Measurements from ENCODE around the gene SRL. TPM values are rescaled to one million over a fixed set of nuclear protein-coding genes. Genes with fewer than 3 reads are reported as not detected.

Gene SRL
- total and polyA plus RNA-seq, 2 of the 8 experiments (the other 6 are each of a cell fraction or from before 2014, with no cell fraction given), result 0.05 TPM; not detected in 1

GRCh38 chr16:4217204-4218131 lies 24.4 kb downstream of the SRL start:
- H3K27me3 ChIP-seq (replicated peaks in 1 of 4; ENCODE audit: control insufficient read depth in 3 of 4, extremely low read depth in 1 of 4, insufficient read depth in 3 of 4, low read length in 3 of 4), result no peaks in the 10 kb centered on the region
- no peaks in the 10 kb centered on the region for H4K20me1 ChIP-seq (replicated peaks in 1 of 2; ENCODE audit: control insufficient read depth in 1 of 2, insufficient read depth in 2 of 2, low read length in 2 of 2)
- H3K4me3 ChIP-seq (ENCODE audit: extremely low read depth in 1 of 4, insufficient read depth in 2 of 4, low read depth in 3 of 4, low read length in 4 of 4), result peak overlapping the region in 1 of 4 experiments; percentile 8; a peak in 1 of 8 replicates
- H3K18ac ChIP-seq (ENCODE audit: extremely low read depth, low read length), result peak overlapping the region; percentile 60; the same call in 1 of the 2 replicates
- no peak overlapping the region for H3K14ac ChIP-seq (ENCODE audit: insufficient read length)
- H3K56ac ChIP-seq (replicated peaks; ENCODE audit: insufficient read length, low read depth, low read length), result no peak overlapping the region
- 0 out of 2 replicates have a peak overlapping the region, but pooled peaks have one; percentile 44 for H2BK5ac ChIP-seq (ENCODE audit: low read depth, low read length)
- H4K5ac ChIP-seq (ENCODE audit: insufficient read length, low read depth, low read length), result no peak overlapping the region
- ChIA-PET CTCF (ENCODE audit: partially characterized antibody) (interaction anchor here (1.0 to 3.1 kb wide), 14 partner anchors 12 to 234 kb away, joined by 3 to 13 read pairs (median 4); no protein-coding TSS in a partner anchor), POLR2A (ENCODE audit: partially characterized antibody) (interaction anchor here (1.0 to 1.2 kb wide), 2 partner anchors 34 to 36 kb away, joined by 3 to 4 read pairs; no protein-coding TSS in a partner anchor)
- H2BK120ac ChIP-seq (replicated peaks; ENCODE audit: low read depth, low read length), result no peak overlapping the region
- H3K23ac ChIP-seq (ENCODE audit: insufficient read length), result no peak overlapping the region
- no peaks in the 10 kb centered on the region for H3K23me2 ChIP-seq (ENCODE audit: low read depth, low read length)
- H2BK12ac ChIP-seq (ENCODE audit: low read depth, low read length), result peak overlapping the region; percentile 27; the same call in 1 of the 2 replicates
- 64% methylated on average over 18 of the region's 20 CpGs; no CpG with 5 or more reads in 1 of the 2 experiments for WGBS, 2 experiments (ENCODE audit: extremely low coverage in 1 of 2, insufficient coverage in 1 of 2, insufficient read length in 1 of 2, insufficient replicate concordance in 2 of 2, low coverage in 1 of 2, low lambda C conversion rate in 2 of 2, missing lambda C conversion rate in 1 of 2)
- H3K4me1 ChIP-seq (replicated peaks in 1 of 4; ENCODE audit: control insufficient read depth in 3 of 4, insufficient read depth in 4 of 4, low read length in 3 of 4), result peaks cover 6 to 17% (median 8%) of the 10 kb centered on the region in 4 experiments
- no peak overlapping the region for H3K9ac ChIP-seq (replicated peaks in 1 of 4; ENCODE audit: extremely low read depth in 1 of 4, low read depth in 3 of 4, low read length in 3 of 4)
- H3K79me1 ChIP-seq (ENCODE audit: low read depth, low read length), result no peaks in the 10 kb centered on the region
- H3K79me2 ChIP-seq (ENCODE audit: control insufficient read depth in 1 of 2, insufficient read depth in 2 of 2, low read length in 2 of 2), result no peaks in the 10 kb centered on the region
- H2BK20ac ChIP-seq (ENCODE audit: low read length), result no peak overlapping the region
- TF ChIP-seq KDM1A (IDR thresholded peaks at IDR 0.05; ENCODE audit: borderline replicate concordance, low read length) (0 out of 2 replicates have a peak, but pooled peaks have one; percentile 19), NANOG (IDR thresholded peaks at IDR 0.05; ENCODE audit: insufficient read depth, low read depth, low read length, poor library complexity, severe bottlenecking) (no peak)
- DNase-seq (ENCODE audit: low read depth in 1 of 2, low spot score in 2 of 2), result no peak
- no peak overlapping the region for H4K91ac ChIP-seq (replicated peaks; ENCODE audit: insufficient read length, low read length)
- H2AFZ ChIP-seq (ENCODE audit: low read length), result peak overlapping the region; percentile 82; the same call in 1 of the 2 replicates
- H3K4me2 ChIP-seq (ENCODE audit: insufficient read depth in 1 of 2, low read depth in 2 of 2, low read length in 2 of 2), result peak overlapping the region in 1 of 2 experiments; percentile 43; a peak in 2 of 4 replicates
- H3K9me3 ChIP-seq (ENCODE audit: insufficient read depth in 2 of 2, low read depth in 1 of 2, low read length in 1 of 2), result no peaks in the 10 kb centered on the region
- H3K27ac ChIP-seq (ENCODE audit: low read depth, low read length), result no peak overlapping the region
- no peak overlapping the region for H2AK5ac ChIP-seq (ENCODE audit: low read depth, low read length)
- FAIRE-seq, result no peak
- H3K36me3 ChIP-seq (ENCODE audit: control insufficient read depth in 2 of 4, insufficient read depth in 4 of 4, low read length in 3 of 4), result no peaks in the 10 kb centered on the region
- peak overlapping the region; percentile 46; the same call in 1 of the 2 replicates for H2BK15ac ChIP-seq (ENCODE audit: low read length)
- no peak overlapping the region for H3K4ac ChIP-seq (replicated peaks; ENCODE audit: insufficient read length, low read depth, low read length)
- H4K8ac ChIP-seq (ENCODE audit: extremely low read depth, insufficient read depth, low read length), result no peak overlapping the region; the same call in 1 of the 2 replicates

Measured in H1 (cell line).